Measurements from ENCODE around the gene TMEM204. TPM values are rescaled to one million over a fixed set of nuclear protein-coding genes. Genes with fewer than 3 reads are reported as not detected.

The TMEM204 gene
- total RNA-seq, 4 donors from 2014 or later, result 21.4 to 141 (median 41.7) TPM

GRCh38 chr16:1563786-1564185 is 30.3 kb downstream of the TMEM204 start:
- DNase-seq (ENCODE audit: low spot score) (no peak), ATAC-seq (ENCODE audit: low FRiP score) (no peak)
- no peak for TF ChIP-seq CTCF (IDR thresholded peaks at IDR 0.05)

DNA sequence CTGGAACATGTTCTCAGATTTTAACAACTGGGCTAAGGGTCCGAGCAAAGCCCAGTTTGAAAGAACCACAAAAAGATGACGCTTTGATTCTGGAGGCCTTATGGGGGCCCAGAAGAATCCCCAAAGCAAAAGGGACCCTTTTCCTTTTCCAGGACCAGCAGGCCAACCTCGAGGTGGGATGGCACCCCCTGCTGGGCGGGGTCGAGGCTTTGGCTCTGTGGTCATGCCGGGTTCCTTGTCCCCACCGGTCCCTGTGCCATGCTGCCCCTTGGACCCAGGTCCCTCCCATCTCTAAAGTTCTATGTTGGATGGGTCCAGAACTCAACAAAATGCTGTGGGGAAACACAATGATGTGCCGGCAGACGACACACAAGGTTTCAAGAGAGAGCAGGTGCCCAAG is 30.9 kb downstream of the TMEM204 start:
- ATAC-seq (ENCODE audit: low FRiP score) (no peak), DNase-seq (ENCODE audit: low spot score) (no peak)
- TF ChIP-seq CTCF (IDR thresholded peaks at IDR 0.05), result no peak

DNA sequence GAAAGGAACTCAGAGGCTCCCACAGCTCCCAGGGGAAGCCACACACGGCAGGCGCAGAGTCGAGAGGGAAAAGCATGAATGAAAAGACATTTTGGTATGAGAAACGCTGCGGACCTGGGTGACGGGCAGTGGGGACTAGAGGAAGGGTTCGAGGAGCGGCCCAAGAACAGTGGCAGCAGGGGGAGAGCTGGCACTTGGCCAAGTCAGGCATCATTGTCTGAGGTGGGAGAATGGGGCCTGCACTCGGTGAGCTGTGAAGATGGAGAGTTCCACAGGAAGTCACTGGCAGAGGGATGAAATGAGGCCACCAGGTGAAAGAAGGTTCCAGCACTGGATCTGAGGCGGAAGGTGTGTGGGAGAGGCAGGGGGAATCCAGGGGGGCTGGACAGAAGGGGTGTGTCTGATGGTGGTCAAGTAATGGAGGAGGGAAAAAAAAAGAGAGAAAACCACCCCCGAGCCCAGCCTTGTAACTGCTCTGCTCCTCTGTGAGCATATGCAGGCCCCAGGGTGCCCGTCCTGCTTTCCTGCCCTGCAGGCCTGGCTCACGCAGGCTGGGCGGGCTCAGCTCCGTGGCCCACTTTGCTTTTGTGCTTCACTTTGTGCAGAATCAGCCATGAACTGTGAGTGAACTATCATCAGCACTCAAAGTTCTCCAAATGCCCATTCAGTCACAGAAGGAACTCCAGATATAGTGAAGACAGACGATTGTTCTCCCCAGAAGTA is 31.8 kb downstream of the TMEM204 start:
- ATAC-seq (ENCODE audit: low FRiP score) (no peak), DNase-seq (ENCODE audit: low spot score) (no peak)
- TF ChIP-seq CTCF (IDR thresholded peaks at IDR 0.05), result no peak

GRCh38 chr16:1567988-1568387 is 34.5 kb downstream of the TMEM204 start:
- ATAC-seq (ENCODE audit: low FRiP score) (no peak), DNase-seq (ENCODE audit: low spot score) (no peak)
- no peak for TF ChIP-seq CTCF (IDR thresholded peaks at IDR 0.05)

DNA sequence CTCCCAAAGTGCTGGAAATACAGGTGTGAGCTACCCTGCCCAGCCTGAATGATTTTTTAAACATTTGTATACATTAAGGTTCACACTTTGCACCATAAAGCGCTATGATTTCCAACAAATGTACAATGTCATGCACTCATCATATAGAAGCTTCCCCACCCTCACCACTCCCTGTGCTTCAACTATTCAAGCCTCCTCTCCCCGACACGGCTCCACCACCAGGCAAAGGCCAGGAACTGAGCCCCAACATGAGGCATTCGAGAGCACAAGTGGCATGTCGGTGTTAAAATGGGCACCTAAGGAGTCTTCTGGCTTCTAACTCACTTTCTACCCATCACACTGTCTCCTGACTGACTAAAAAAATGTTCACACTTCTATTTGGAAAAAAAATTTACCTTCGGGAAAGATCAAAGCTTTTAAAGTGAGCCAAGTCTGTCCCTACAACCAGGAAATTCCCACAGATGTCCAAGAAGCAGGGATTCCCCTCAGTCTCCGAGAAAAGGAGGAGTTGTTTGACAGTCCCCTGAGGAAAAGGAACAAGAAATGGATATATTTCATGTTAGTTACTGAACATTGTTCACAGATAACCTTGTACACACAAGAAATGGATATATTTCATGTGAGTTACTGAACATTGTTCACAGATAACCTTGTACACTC is 37.7 kb downstream of the TMEM204 start:
- DNase-seq (ENCODE audit: low spot score) (no peak), ATAC-seq (ENCODE audit: low FRiP score) (no peak)
- TF ChIP-seq CTCF (IDR thresholded peaks at IDR 0.05), result no peak

DNA sequence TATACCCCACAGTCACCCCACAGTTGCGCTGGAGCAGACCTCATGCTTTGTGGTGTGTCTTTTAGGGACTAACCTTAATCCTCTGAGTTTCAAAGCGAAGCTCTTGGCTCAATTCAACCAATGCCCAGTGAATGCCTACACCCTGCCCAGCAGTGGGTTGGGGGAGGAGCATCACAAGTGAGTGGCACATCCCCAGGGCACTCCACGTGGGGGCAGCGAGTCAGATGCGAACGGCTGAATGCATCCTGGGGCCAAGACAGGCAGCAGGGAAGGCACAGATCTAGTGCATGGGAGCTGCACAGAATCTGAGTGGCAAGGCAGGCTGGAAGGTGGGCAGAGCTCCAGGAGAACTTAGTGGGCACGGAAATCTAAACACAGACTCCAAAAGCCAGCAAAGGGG is 39.2 kb downstream of the TMEM204 start:
- no peak for TF ChIP-seq CTCF (IDR thresholded peaks at IDR 0.05)
- DNase-seq (ENCODE audit: low spot score) (no peak), ATAC-seq (ENCODE audit: low FRiP score) (no peak)

GRCh38 chr16:1573301-1573700 is 39.8 kb downstream of the TMEM204 start:
- no peak for TF ChIP-seq CTCF (IDR thresholded peaks at IDR 0.05)
- ATAC-seq (ENCODE audit: low FRiP score), result no peak
- DNase-seq (ENCODE audit: low spot score), result no peak
